Thymus (tissue), 11 donors: ENCODE data around the gene C2CD2L. TPM values are rescaled to one million over a fixed set of nuclear protein-coding genes. Genes with fewer than 3 reads are reported as not detected.
A peak's percentile ranks its signal among the peaks of the same experiment; 100 is the strongest.
"Not testable (repeated sequence)": the region's sequence is repeated elsewhere in the genome, so short reads cannot be mapped to it uniquely, and the experiment has no call there.

ENCODE experiments used
- DNase-seq, 9 donors: peaks; one replicate each; pipeline ENCODE4 v3.0.0-alpha.2; 2013; ENCODE audit warnings: low spot score in 9 of 9, low read depth in 6 of 9, missing footprints in 1 of 9
- H3K27ac ChIP-seq, 2 donors: one replicate each; pipeline ENCODE4 v1.5.1; 2013; ENCODE audit warnings: control low read depth in 1 of 2, low read depth in 1 of 2, low read length in 1 of 2, mild to moderate bottlenecking in 1 of 2, moderate library complexity in 1 of 2
- H3K27me3 ChIP-seq, 2 donors: one replicate each; pipeline ENCODE4 v1.5.1; 2013; ENCODE audit warnings: low read length in 1 of 2; ENCODE audit not compliant: control insufficient read depth in 2 of 2, insufficient read depth in 1 of 2
- H3K36me3 ChIP-seq, 2 donors: one replicate each; pipeline ENCODE4 v1.5.1; 2013; ENCODE audit warnings: low read length in 1 of 2, mild to moderate bottlenecking in 1 of 2, moderate library complexity in 1 of 2; ENCODE audit not compliant: control insufficient read depth in 2 of 2, insufficient read depth in 2 of 2
- H3K4me1 ChIP-seq, 2 donors: one replicate each; pipeline ENCODE4 v1.5.1; 2013; ENCODE audit warnings: low read length in 2 of 2; ENCODE audit not compliant: control insufficient read depth in 2 of 2, insufficient read depth in 2 of 2
- H3K4me3 ChIP-seq, 2 donors: one replicate each; pipeline ENCODE4 v1.5.1; 2013; ENCODE audit warnings: low read length in 2 of 2, control low read depth in 1 of 2, mild to moderate bottlenecking in 1 of 2
- H3K9me3 ChIP-seq, 2 donors: one replicate each; pipeline ENCODE4 v1.5.1; 2013; ENCODE audit warnings: low read length in 1 of 2, mild to moderate bottlenecking in 1 of 2; ENCODE audit not compliant: control insufficient read depth in 2 of 2, insufficient read depth in 1 of 2
- WGBS: extraction: QIAGEN DNeasy Blood & Tissue Kit; methylation state at CpG from one replicate; pipeline ENCODE4 v1.1.7; 2013; 5-methylcytosine and 5-hydroxymethylcytosine counted together
- polyA plus RNA-seq: library from polyadenylated mRNA; stranded (reverse); fragments of 200-250 nt; gene quantifications from one replicate; pipeline ENCODE4 v1.2.3, GENCODE V29; 2013
- total RNA-seq: library from RNA; stranded (reverse); fragments of 120-200 nt; gene quantifications from one replicate; pipeline ENCODE4 v1.2.4, GENCODE V29; 2013
- donor health status: healthy.

The C2CD2L gene
- total and polyA plus RNA-seq, 2 donors, result 4.7 to 11.1 TPM

GRCh38 chr11:119100246-119100970, 6.7 kb upstream of the C2CD2L start:
- no peaks in the 10 kb centered on the region for H3K9me3 ChIP-seq
- WGBS, result 67% methylated on average over 11 of the region's 11 CpGs
- H3K4me1 ChIP-seq, result peaks cover 14 to 35% of the 10 kb centered on the region in 2 donors
- no peaks in the 10 kb centered on the region for H3K27me3 ChIP-seq
- H3K36me3 ChIP-seq, result peaks cover 8 to 22% of the 10 kb centered on the region in 2 donors
- H3K4me3 ChIP-seq, result peak overlapping the region; percentile 58 to 88
- no peak for DNase-seq
- no peak overlapping the region for H3K27ac ChIP-seq

- Histone ChIP-seq H3K36me3 (peaks cover 8 to 22% of the 10 kb centered on the region in 2 donors), H3K4me1 (peaks cover 9 to 30% of the 10 kb centered on the region in 2 donors), H3K27me3 (no peaks in the 10 kb centered on the region), H3K4me3 (peak overlapping the region; percentile 58 to 88), H3K27ac (peak overlapping the region; percentile 88 to 96), H3K9me3 (no peaks in the 10 kb centered on the region)
- 3% methylated on average over 29 of the region's 29 CpGs for WGBS
- no peak for DNase-seq
These were observed 6.0 kb upstream of the C2CD2L start for GRCh38 chr11:119100994-119101758.

DNA sequence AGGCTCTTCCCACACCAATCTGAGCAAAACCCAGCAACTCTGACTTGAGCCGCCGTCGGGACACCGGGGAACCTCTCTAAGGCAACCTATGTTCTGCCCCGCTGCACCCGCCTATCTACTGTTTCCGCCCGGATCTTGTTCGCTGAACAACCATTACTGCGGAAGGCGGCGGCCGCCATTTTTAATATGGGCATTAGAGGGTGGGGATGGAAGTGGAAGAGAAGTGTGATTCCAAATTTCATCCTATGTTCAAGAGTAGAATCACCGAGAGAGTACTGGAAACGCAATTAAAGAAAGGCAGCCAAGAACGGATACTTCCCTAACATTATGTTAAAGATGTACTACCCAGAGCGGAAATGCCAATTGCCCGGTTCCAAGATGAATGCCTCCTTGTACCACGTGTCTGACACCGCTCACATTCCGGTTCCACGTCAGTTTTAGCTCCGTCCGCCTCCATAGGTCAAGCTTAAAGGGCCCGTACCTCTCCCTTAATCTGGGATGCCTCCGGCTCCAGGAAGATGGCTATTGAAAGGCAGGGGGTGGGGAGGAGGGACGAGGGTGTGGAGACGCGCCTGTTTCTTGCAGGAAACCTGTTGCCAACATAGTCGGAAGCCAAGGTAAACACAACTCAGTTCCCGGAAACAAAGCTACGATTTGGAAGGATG, 5.3 kb upstream of the C2CD2L start, which contains the start of gene DPAGT1:
Gene DPAGT1, minus strand, starts transcription at position 95 of the 665 bp plus-strand sequence. CDS start 198 bp downstream, outside the sequence.
- WGBS, result under 1% methylated on average over 32 of the region's 32 CpGs

DNA sequence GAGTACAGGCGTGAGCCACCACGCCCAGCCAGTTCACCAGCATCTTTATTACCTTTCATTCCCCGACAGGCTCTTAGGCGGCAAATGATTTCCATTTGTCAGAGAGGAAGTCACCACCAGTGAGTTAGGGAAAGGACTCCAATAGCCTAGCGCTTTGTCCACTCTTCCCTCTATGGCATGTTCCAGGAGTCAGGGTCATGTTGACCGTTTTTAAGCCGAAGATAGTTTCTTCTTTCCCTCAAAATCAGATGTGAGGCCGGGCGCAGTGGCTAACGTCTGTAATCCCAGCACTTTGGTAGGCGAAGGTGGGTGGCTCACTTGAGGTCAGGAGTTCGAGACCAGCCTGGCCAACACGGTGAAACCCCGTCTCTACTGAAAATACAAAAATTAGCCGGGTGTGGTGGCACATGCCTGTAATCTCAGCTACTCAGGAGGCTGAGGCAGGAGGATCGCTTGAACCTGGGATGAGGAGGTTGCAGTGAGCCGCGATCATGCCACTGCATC, 3.9 kb upstream of the C2CD2L start:
- H3K4me1 ChIP-seq, result peaks cover 14 to 40% of the 10 kb centered on the region in 2 donors
- H3K4me3 ChIP-seq, H3K9me3 ChIP-seq, DNase-seq, H3K36me3 ChIP-seq, H3K27me3 ChIP-seq: not testable (repeated sequence)
- WGBS, result 96% methylated on average over 18 of the region's 18 CpGs
- H3K27ac ChIP-seq, result peak overlapping the region; percentile 56 to 88

More for the DNA sequence above, 5.3 kb upstream of the C2CD2L start, which contains the start of gene DPAGT1:
- DNase-seq, result peak; percentile 78 to 95 (median 85)
- Histone ChIP-seq H3K27ac (peak within 1 kb of the TSS; percentile 88 to 96), H3K27me3 (no peaks in the 10 kb centered on the region), H3K4me1 (peaks cover 14 to 34% of the 10 kb centered on the region in 2 donors), H3K36me3 (peaks cover 8 to 17% of the 10 kb centered on the region in 2 donors), H3K4me3 (peak within 1 kb of the TSS; percentile 58 to 88), H3K9me3 (no peaks in the 10 kb centered on the region)

DNA sequence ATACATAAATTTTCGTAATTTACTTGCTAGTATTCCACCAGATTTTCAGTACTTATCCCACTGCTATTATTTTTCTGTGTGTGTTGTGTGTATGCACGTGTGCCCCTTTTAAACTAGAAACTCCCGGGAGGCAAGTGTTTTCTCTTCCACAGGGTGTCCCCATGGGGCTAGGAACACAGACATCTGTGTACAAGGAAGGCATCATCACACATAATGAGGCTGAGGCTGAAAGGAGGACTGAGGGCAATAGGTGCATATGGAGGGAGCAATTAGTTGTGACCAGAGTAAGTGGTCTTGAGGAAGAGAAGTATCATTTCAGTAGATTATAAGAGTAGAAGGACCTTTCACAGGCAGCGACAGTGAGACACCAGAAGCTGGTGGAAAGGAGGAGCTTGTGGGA, 3.4 kb upstream of the C2CD2L start:
- no peak overlapping the region for H3K4me3 ChIP-seq
- no peaks in the 10 kb centered on the region for H3K27me3 ChIP-seq
- WGBS, result 81% methylated on average over 4 of the region's 4 CpGs
- H3K27ac ChIP-seq, result no peak overlapping the region
- no peaks in the 10 kb centered on the region for H3K36me3 ChIP-seq
- H3K9me3 ChIP-seq, result no peaks in the 10 kb centered on the region
- peaks cover 18 to 46% of the 10 kb centered on the region in 2 donors for H3K4me1 ChIP-seq
- DNase-seq, result peak in 1 of 9 donors; percentile 53

DNA sequence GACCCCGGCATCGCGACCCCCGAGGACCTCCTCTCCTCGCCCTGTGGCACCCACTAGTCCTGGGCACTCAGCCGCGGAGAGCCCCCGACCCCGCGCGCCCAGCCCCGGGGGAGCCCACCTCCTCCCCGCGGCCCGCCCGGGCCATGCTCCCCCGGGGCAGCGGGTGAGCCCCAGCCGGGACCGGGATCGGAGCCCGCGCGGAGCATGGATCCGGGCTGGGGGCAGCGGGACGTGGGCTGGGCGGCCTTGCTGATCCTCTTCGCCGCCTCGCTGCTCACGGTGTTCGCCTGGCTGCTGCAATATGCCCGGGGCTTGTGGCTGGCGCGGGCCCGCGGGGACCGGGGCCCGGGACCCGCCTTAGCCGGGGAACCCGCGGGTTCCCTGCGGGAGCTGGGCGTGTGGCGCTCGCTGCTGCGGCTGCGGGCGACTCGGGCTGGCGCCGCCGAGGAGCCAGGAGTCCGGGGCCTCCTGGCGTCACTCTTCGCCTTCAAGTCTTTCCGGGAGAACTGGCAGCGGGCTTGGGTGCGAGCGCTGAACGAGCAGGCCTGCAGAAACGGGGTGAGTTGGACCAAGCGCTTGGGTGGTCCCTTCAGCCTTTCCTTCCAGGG, 498 bp downstream of the C2CD2L start:
- H3K9me3 ChIP-seq, result no peaks in the 10 kb centered on the region
- peaks cover 21 to 38% of the 10 kb centered on the region in 2 donors for H3K4me1 ChIP-seq
- H3K4me3 ChIP-seq, result peak overlapping the region; percentile 71 to 89
- peak overlapping the region; percentile 59 to 71 for H3K27ac ChIP-seq
- H3K36me3 ChIP-seq, result peaks cover 23 to 26% of the 10 kb centered on the region in 2 donors
- under 1% methylated on average over 65 of the region's 65 CpGs for WGBS
- H3K27me3 ChIP-seq, result no peaks in the 10 kb centered on the region
- peak in 1 of 9 donors; percentile 43 for DNase-seq

DNA sequence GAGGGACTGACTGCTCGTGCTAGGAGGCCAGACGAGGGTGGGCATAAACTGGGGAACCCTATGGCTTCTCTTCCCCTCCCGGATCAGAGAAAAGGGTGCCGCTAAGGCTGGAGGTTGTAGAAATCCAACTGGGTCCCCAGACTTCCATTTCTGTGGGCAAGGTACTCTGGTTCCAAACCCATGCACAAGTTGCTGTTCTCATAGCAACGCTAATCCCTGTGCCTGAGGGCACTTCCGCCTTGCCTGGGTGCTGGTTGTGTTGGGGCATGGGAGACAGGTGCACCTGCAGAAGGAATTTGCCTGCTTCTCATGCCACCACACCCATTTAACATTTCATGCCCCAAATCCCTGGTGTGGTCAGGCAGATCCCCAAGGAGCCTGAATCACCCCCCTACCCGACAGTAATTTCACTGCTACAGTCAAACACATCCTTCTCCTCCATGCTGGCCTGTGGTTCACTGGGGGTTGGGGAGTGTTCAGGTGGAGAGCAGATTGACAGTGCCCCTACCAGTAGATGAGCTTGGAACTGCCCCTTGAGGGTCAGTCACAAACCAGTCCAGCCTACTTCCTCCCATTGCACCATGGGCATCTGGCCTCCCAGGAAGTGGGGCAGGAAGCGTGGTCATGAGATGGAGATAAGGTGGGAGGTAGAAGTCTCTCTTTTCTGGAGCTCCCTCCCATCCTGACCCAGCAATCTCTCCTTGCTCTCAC, 1.2 kb downstream of the C2CD2L start:
- Histone ChIP-seq H3K27me3 (no peaks in the 10 kb centered on the region), H3K27ac (peak overlapping the region; percentile 46 to 59), H3K9me3 (no peaks in the 10 kb centered on the region), H3K4me1 (peaks cover 21 to 31% of the 10 kb centered on the region in 2 donors), H3K36me3 (peaks cover 30 to 33% of the 10 kb centered on the region in 2 donors), H3K4me3 (peak overlapping the region; percentile 71 to 89)
- WGBS, result 21% methylated on average over 8 of the region's 8 CpGs
- peak in 3 of 9 donors; percentile 43 to 65 (median 50) for DNase-seq

- peak overlapping the region; percentile 71 to 89 for H3K4me3 ChIP-seq
- 98% methylated on average over 2 of the region's 2 CpGs for WGBS
- no peaks in the 10 kb centered on the region for H3K27me3 ChIP-seq
- H3K27ac ChIP-seq, result no peak overlapping the region
- no peak for DNase-seq
- peaks cover 35 to 38% of the 10 kb centered on the region in 2 donors for H3K36me3 ChIP-seq
- no peaks in the 10 kb centered on the region for H3K9me3 ChIP-seq
- peaks cover 21 to 31% of the 10 kb centered on the region in 2 donors for H3K4me1 ChIP-seq
These were observed 1.7 kb downstream of the C2CD2L start for GRCh38 chr11:119108857-119109221.
